ENCODE measurements around the gene CYFIP1. TPM values are rescaled to one million over a fixed set of nuclear protein-coding genes. Genes with fewer than 3 reads are reported as not detected.

Gene CYFIP1
- total RNA-seq, 2 donors from 2014 or later: 21.1 to 32.7 TPM

DNA sequence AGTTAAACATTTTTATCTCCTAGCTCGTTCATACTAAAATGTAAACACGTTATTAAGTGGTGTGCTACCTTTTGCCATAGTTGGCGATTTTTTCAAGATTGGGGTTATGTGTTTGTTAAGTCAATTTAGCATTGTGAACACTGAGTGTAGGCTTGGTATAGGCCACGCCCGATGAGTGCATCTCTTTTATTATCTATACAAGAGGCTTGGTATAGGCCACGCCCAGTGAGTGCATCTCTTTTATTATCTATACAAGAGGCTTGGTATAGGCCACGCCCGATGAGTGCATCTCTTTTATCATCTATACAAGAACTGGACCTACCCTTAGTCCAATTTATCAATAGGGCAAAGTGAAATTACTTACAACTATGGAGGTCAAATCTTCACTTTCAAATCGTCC, 71.3 kb downstream of the CYFIP1 start:
- Histone ChIP-seq H3K27me3 (no peaks in the 10 kb centered on the region), H3K9me3 (no peaks in the 10 kb centered on the region), H3K4me3 (no peak overlapping the region), H3K27ac (no peak overlapping the region), H3K36me3 (peaks cover 77% of the 10 kb centered on the region), H3K4me1 (no peaks in the 10 kb centered on the region)
- no peak for DNase-seq (ENCODE audit: low spot score)
- TF ChIP-seq, protein P1, sequence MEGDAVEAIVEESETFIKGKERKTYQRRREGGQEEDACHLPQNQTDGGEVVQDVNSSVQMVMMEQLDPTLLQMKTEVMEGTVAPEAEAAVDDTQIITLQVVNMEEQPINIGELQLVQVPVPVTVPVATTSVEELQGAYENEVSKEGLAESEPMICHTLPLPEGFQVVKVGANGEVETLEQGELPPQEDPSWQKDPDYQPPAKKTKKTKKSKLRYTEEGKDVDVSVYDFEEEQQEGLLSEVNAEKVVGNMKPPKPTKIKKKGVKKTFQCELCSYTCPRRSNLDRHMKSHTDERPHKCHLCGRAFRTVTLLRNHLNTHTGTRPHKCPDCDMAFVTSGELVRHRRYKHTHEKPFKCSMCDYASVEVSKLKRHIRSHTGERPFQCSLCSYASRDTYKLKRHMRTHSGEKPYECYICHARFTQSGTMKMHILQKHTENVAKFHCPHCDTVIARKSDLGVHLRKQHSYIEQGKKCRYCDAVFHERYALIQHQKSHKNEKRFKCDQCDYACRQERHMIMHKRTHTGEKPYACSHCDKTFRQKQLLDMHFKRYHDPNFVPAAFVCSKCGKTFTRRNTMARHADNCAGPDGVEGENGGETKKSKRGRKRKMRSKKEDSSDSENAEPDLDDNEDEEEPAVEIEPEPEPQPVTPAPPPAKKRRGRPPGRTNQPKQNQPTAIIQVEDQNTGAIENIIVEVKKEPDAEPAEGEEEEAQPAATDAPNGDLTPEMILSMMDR (IDR thresholded peaks at IDR 0.05): no peak

DNA sequence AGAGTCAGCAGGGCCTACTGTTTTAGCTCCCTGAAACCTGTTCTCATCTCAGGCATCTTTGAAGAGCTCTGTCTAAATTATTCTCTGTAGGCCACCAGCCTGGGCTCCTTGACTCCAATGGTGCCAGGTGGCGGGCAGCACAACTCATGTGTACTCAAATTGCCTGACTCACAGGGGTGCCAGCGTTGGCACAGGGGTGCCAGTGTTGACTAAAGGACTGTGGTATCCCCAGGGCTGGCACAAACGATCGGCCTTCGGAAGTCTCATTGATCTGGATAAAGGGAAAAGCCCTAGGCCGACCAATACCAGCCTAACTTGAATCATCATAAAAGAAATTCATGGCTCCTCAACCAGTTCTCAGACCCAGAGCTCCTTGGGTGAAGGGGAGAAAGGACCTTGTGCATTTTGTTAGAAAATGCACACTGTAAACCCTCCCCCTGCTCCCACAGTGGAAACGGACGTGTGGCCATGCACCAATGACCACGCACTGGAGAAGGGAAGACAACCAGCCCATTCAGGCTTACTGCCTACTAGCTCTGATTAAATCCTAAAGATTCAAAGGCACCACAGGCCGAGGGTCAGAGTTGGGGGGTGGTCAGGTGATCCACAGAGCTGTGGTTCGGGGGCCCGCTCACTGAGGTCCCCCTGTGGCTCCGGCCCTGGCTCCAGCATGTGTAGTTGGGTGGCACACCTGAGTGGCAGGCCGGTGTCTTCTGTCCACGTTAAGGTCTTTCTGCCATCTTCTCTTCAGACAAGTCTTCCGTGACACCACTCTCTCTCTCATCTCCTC, 72.8 kb downstream of the CYFIP1 start:
- Histone ChIP-seq H3K27me3 (no peaks in the 10 kb centered on the region), H3K27ac (no peak overlapping the region), H3K4me3 (no peak overlapping the region), H3K9me3 (no peaks in the 10 kb centered on the region), H3K36me3 (peaks cover 78% of the 10 kb centered on the region), H3K4me1 (no peaks in the 10 kb centered on the region)
- no peak for DNase-seq (ENCODE audit: low spot score)
- TF ChIP-seq, protein P1 (IDR thresholded peaks at IDR 0.05): no peak

DNA sequence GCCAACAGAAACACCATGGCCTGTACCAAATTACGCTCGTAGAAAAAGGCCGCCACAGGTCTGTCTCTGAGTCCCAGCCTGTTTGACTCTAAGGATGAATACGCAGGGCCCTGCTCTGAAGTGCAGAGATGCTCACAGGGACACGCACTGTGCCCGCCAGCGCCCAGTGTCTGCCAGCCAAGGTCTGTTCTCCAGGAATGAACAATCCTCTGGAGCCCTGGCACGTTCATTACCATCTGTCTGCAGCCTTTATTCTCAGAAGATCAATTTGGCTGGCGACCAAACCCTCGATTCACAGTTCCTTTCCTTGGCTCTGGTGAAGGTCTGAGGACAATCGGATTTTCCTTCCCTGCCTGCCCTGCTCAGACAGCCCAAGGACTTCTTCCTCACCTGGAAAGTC, 75.4 kb downstream of the CYFIP1 start:
- no peak for DNase-seq (ENCODE audit: low spot score)
- Histone ChIP-seq H3K4me3 (no peak overlapping the region), H3K27ac (no peak overlapping the region), H3K9me3 (no peaks in the 10 kb centered on the region), H3K4me1 (no peaks in the 10 kb centered on the region), H3K36me3 (peaks cover 74% of the 10 kb centered on the region), H3K27me3 (no peaks in the 10 kb centered on the region)
- TF ChIP-seq, protein P1 (IDR thresholded peaks at IDR 0.05): no peak

DNA sequence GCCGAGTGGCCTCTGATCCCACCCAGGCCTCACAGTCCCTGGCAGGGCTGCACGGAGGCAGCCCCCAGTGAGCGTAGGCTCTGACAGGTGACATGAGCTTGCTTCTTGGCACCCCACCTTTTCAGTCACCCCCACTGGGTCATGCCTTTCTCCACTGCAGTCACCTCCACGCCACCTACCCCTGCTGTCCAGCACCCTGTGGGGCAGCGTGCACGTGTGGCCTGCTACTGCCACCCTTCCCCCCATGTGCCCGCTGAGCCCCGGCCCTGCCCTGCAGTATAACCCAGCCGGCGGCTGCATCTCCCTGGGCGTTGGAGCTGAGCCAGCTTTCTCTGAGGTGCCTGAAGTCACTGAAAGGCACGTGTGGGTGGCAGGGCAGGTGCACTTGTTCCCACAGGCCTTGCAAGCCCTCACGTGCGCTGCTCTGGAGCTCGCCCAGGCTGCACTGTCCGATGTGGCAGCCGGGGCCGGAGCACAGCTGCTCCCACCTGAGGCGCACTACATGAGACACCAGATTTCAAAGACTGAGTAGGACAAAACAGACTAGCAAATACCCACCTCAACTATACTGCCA, 76.1 kb downstream of the CYFIP1 start:
- Histone ChIP-seq H3K9me3 (no peaks in the 10 kb centered on the region), H3K36me3 (peaks cover 68% of the 10 kb centered on the region), H3K4me1 (no peaks in the 10 kb centered on the region), H3K27ac (no peak overlapping the region), H3K4me3 (no peak overlapping the region), H3K27me3 (no peaks in the 10 kb centered on the region)
- TF ChIP-seq, protein P1 (IDR thresholded peaks at IDR 0.05): no peak
- DNase-seq (ENCODE audit: low spot score): no peak

DNA sequence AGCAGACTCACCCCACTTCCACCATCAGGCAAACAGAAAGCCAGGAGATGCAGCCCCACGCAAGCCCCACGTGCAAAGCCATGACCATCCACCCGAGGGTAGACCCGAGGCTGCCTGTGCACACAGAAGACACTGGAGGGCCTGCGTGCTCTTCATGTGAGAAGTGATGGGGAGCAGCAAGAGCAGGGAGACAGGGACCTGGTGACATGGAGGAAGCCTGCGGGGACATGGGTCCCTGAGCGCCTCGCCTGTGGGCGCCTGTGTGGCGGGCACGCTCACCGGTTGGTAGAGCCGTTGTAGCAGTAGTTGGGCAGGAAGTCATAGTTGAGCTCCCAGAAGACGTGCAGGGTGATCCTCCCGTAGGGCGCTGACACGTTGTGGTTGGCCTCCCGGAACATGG, 76.7 kb downstream of the CYFIP1 start:
- H3K36me3 ChIP-seq: peaks cover 62% of the 10 kb centered on the region
- no peaks in the 10 kb centered on the region for H3K27me3 ChIP-seq
- TF ChIP-seq, protein P1 (IDR thresholded peaks at IDR 0.05): no peak
- no peak for DNase-seq (ENCODE audit: low spot score)
- no peaks in the 10 kb centered on the region for H3K4me1 ChIP-seq
- no peak overlapping the region for H3K27ac ChIP-seq
- no peaks in the 10 kb centered on the region for H3K9me3 ChIP-seq
- no peak overlapping the region for H3K4me3 ChIP-seq

All from right atrium auricular region (tissue), 2 donors.